Gastrocnemius medialis (tissue), 4 donors: ENCODE measurements around the gene ABCA6. TPM values are rescaled to one million over a fixed set of nuclear protein-coding genes. Genes with fewer than 3 reads are reported as not detected.

Experiments
- ATAC-seq, 2 donors: fragments of 150-250 bp; one replicate each; pipeline ENCODE4 v1.9.1; 2016
- DNase-seq, 2 donors: peaks; one replicate each; pipeline ENCODE4 v3.0.0-alpha.2; 2019
- H3K27ac ChIP-seq, 4 donors: fragments of 200-600 bp; sonication (generic); 1 replicate in 1 of 4; 2 replicates in 3 of 4; pipeline ENCODE4 v1.5.1; 2016 to 2018; ENCODE audit warnings: mild to moderate bottlenecking in 2 of 4, moderate library complexity in 1 of 4
- H3K27me3 ChIP-seq, 3 donors: fragments of 200-600 bp; sonication (generic) in 2 of 3; 1 replicate in 1 of 3; 2 replicates in 2 of 3; pipeline versions ENCODE4 v1.5.1 to v1.6.0; 2016 to 2019; ENCODE audit warnings: mild to moderate bottlenecking in 1 of 3, moderate library complexity in 1 of 3
- H3K36me3 ChIP-seq, 2 donors: fragments of 200-600 bp; sonication (generic) in 1 of 2; one replicate each; pipeline ENCODE4 v1.5.1; 2017 to 2018
- H3K4me1 ChIP-seq, 2 donors: fragments of 200-600 bp; sonication (generic) in 1 of 2; one replicate each; pipeline ENCODE4 v1.5.1; 2016 to 2017; ENCODE audit warnings: mild to moderate bottlenecking in 2 of 2
- H3K4me3 ChIP-seq, 4 donors: fragments of 200-600 bp; sonication (generic) in 3 of 4; 1 replicate in 1 of 4; 2 replicates in 3 of 4; pipeline ENCODE4 v1.5.1; 2016 to 2019; ENCODE audit warnings: mild to moderate bottlenecking in 2 of 4
- H3K9me3 ChIP-seq, 3 donors: fragments of 200-600 bp; sonication (generic) in 2 of 3; 1 replicate in 1 of 3; 2 replicates in 2 of 3; pipeline ENCODE4 v1.5.1; 2016 to 2019
- POLR2A ChIP-seq, 2 donors: fragments of 450-650 bp; IDR thresholded peaks; one replicate each; pipeline ENCODE4 v1.6.1; 2017; ENCODE audit warnings: antibody characterized with exemption in 2 of 2, mild to moderate bottlenecking in 2 of 2, moderate library complexity in 2 of 2
- in situ Hi-C, 4 donors: fragments of 200-750 bp; cut with MboI; loops; one replicate each; pipeline versions ENCODE4 v1.15.0 to v1.8.0; 2017; ENCODE audit warnings: low sequenced_read_pairs in 4 of 4
- intact Hi-C: fragments of 100-400 bp; cut with DNase I; formaldehyde crosslinking; loops from one replicate; pipeline ENCODE4 v1.15.1; 2023; ENCODE audit warnings: low total_unique reads
- total RNA-seq, 4 donors: library from RNA; depleted of rRNA; stranded (reverse); fragments of >200 nt; gene quantifications; one replicate each; pipeline versions ENCODE4 v1.1.0 to v1.2.3, GENCODE V29; 2016
- TF ChIP-seq, protein P1 (sequence below), 5 experiments: fragments of 450-650 bp in 3 of 5; fragments of 200-600 bp in 2 of 5; sonication (generic) in 2 of 5; IDR thresholded peaks in 4 of 5; conservative IDR thresholded peaks in 1 of 5; 1 replicate in 4 of 5; 2 replicates in 1 of 5; pipeline ENCODE4 v1.5.1; 2016 to 2019; ENCODE audit warnings: antibody characterized with exemption in 5 of 5, mild to moderate bottlenecking in 3 of 5, moderate library complexity in 3 of 5

Gene ABCA6
- total RNA-seq, 4 donors from 2014 or later: 12.8 to 82.3 (median 15.7) TPM

DNA sequence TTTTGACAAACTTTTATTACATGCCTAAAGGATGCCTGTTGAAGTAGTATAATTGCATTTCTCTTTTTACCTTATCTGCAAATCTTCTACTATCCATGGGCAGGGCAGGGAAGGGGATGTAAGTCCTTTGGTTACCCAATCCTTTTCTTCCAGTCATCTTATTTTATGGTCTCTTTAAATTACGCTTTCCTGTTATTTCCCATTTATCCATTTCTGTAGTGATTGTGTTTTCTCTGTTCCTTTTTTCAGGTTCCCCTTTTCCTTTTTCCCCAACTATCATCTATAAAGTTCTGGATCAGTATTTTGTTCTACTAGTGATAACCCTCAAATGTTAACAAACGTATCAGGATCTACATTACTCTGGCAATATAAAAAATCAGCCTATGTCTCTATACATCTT is 77.7 kb downstream of the ABCA6 start:
- Histone ChIP-seq H3K27me3 (no peaks in the 10 kb centered on the region), H3K4me3 (no peak overlapping the region), H3K36me3 (peaks cover 0 to 8% of the 10 kb centered on the region in 2 donors), H3K4me1 (no peaks in the 10 kb centered on the region), H3K27ac (no peak overlapping the region), H3K9me3 (no peaks in the 10 kb centered on the region)
- ATAC-seq (no peak), DNase-seq (no peak)
- in situ Hi-C loops: loop anchor here in 1 of 4 donors (10.0 kb wide), 1 partner anchor 289 kb away; no protein-coding TSS in a partner anchor
- TF ChIP-seq POLR2A (IDR thresholded peaks at IDR 0.05): no peak
- TF ChIP-seq, protein P1, sequence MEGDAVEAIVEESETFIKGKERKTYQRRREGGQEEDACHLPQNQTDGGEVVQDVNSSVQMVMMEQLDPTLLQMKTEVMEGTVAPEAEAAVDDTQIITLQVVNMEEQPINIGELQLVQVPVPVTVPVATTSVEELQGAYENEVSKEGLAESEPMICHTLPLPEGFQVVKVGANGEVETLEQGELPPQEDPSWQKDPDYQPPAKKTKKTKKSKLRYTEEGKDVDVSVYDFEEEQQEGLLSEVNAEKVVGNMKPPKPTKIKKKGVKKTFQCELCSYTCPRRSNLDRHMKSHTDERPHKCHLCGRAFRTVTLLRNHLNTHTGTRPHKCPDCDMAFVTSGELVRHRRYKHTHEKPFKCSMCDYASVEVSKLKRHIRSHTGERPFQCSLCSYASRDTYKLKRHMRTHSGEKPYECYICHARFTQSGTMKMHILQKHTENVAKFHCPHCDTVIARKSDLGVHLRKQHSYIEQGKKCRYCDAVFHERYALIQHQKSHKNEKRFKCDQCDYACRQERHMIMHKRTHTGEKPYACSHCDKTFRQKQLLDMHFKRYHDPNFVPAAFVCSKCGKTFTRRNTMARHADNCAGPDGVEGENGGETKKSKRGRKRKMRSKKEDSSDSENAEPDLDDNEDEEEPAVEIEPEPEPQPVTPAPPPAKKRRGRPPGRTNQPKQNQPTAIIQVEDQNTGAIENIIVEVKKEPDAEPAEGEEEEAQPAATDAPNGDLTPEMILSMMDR (IDR thresholded peaks at IDR 0.05 in 4 of 5, conservative IDR thresholded peaks at IDR 0.05 in 1 of 5): no peak
- intact Hi-C loops: no loop called here

DNA sequence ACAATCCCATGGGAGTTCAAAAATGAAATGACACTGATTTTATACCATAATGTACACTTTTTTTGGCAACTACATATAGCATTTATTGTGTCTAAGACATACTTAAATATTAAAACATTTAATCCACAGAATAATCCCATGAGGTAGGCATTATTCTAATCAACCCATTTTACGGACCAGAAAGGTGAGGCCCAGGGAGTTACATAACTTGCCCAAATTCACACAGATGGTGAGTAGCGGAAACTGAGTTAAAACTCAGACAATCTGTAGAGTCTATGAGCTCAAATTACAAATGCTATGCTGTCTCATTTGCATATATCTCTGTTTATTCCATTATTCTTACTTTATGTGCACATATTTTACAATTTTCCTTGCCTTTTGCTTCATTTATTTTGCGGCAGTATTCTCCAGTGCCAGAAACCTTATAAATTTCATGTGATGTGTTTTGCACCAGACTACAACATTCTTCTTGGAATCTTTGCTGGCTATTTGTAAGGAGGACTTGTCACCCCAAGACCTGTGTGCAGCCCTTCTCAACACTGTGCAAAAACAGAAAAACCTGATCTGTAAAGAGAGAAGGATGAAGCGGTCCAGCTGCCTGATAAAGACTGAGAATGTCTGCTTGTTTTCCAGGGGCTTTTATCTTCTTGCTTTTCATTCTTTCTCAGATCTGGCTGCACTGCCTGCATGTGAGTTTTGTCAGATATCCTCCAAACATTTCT is 78.7 kb downstream of the ABCA6 start:
- H3K36me3 ChIP-seq: no peaks in the 10 kb centered on the region
- no peak overlapping the region for H3K4me3 ChIP-seq
- no peak for ATAC-seq
- in situ Hi-C loops (loop anchor here in 1 of 4 donors (10.0 kb wide), 1 partner anchor 288 kb away; no protein-coding TSS in a partner anchor), intact Hi-C loops (no loop called here)
- no peaks in the 10 kb centered on the region for H3K9me3 ChIP-seq
- no peaks in the 10 kb centered on the region for H3K27me3 ChIP-seq
- TF ChIP-seq POLR2A (IDR thresholded peaks at IDR 0.05): no peak
- TF ChIP-seq, protein P1 (IDR thresholded peaks at IDR 0.05 in 4 of 5, conservative IDR thresholded peaks at IDR 0.05 in 1 of 5): no peak
- no peak for DNase-seq
- no peaks in the 10 kb centered on the region for H3K4me1 ChIP-seq
- H3K27ac ChIP-seq: no peak overlapping the region

DNA sequence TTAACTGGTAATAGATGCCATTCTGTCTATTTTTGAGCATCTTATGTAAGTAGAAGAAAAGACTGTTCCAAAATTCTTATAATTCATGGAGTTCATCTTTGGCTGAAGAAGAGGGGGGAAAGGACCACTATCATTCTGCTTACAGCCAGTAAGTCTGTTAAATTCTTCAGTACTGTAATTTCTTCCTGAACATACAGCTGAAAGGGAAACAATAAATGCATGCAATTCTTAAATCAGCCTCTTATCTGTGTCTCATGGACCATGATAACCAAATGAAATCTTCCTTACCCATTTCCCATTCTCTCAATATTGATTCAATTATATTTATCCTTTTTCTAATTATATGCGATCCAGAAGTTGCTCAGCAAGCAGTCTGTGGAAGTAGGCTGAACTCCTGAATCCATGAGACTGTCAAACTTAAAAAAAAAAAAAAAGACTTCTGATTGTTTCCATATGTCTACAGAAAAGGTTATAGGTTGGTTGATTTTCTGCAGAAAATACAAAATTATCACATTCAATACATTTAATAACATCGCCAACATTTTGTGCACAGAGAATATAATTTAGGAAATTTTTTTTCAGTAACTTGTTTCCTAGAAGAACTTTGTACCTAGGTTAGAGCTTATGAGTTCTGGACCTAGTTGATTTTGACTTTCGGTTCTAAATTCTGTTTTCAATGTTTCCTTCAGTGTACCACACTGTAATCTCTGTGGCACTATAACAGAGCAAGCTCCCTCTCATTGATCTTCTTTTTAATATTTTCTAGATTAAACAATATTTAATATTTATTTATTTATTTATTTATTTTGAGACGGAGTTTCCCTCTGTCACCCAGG is 79.8 kb downstream of the ABCA6 start:
- Histone ChIP-seq H3K27ac (peak overlapping the region in 2 of 4 donors; percentile 1 to 39), H3K36me3 (peaks cover 0 to 4% of the 10 kb centered on the region in 2 donors), H3K4me1 (no peaks in the 10 kb centered on the region), H3K27me3 (no peaks in the 10 kb centered on the region), H3K4me3 (no peak overlapping the region), H3K9me3 (no peaks in the 10 kb centered on the region)
- intact Hi-C loops: no loop called here
- ATAC-seq (no peak), DNase-seq (no peak)
- in situ Hi-C loops: loop anchor here in 1 of 4 donors (10.0 kb wide), 1 partner anchor 287 kb away; no protein-coding TSS in a partner anchor
- TF ChIP-seq, protein P1 (IDR thresholded peaks at IDR 0.05 in 4 of 5, conservative IDR thresholded peaks at IDR 0.05 in 1 of 5): no peak
- TF ChIP-seq POLR2A (IDR thresholded peaks at IDR 0.05): no peak

DNA sequence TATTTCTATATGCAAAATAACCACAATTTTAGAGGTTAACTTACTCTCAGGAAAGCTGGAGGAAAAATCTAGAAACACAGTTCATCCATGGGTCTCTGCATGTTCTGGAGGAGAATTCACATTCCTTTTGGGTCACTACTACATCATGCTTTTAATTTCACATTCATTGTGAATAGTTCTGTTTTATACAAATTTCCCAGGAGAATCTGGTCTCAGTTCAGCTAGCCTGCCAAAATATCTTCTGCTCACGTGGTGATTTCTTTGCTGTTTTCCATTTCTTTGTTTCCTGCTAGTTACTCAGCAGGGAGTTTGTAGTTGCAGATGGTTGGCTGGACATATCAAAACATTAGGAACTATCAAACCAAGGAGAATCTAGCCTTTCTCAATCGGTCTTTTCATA is 80.9 kb downstream of the ABCA6 start, which contains the start of gene ABCA9:
Gene ABCA9 (minus strand): TSS at position 106 of the 400 bp plus-strand sequence. CDS start 9,801 bp downstream, outside the sequence.
- TF ChIP-seq POLR2A (IDR thresholded peaks at IDR 0.05): peak in 1 of 2 donors; percentile 9
- TF ChIP-seq, protein P1 (IDR thresholded peaks at IDR 0.05 in 4 of 5, conservative IDR thresholded peaks at IDR 0.05 in 1 of 5): no peak
- intact Hi-C loops: no loop called here
- DNase-seq (peak in 1 of 2 donors; percentile 11), ATAC-seq (peak; percentile 73 to 78)
- peak within 1 kb of the TSS; percentile 22 to 39 (median 28) for H3K27ac ChIP-seq
- peaks cover 0 to 4% of the 10 kb centered on the region in 2 donors for H3K36me3 ChIP-seq
- H3K4me3 ChIP-seq: peak within 1 kb of the TSS in 2 of 4 donors; percentile 5 to 14
- H3K9me3 ChIP-seq: no peaks in the 10 kb centered on the region
- no peaks in the 10 kb centered on the region for H3K27me3 ChIP-seq
- H3K4me1 ChIP-seq: no peaks in the 10 kb centered on the region
- in situ Hi-C loops: loop anchor here in 1 of 4 donors (10.0 kb wide), 1 partner anchor 286 kb away; no protein-coding TSS in a partner anchor
